T follicular helper cell (primary cell): ENCODE results near the gene HCRTR2.
"Not testable (repeated sequence)": the region's sequence is repeated elsewhere in the genome, so short reads cannot be mapped to it uniquely, and the experiment has no call there.

Source experiments
- DNase-seq: peaks from one replicate; pipeline ENCODE4 v3.0.0-alpha.2; 2020; ENCODE audit warnings: low read depth
- total RNA-seq, 2 experiments: gene quantifications; one replicate each; lab custom pipeline; 2026; lab: John Stamatoyannopoulos, UW

HCRTR2 gene
- 0 to 0.04 reads per million in 2 experiments for total RNA-seq

DNA sequence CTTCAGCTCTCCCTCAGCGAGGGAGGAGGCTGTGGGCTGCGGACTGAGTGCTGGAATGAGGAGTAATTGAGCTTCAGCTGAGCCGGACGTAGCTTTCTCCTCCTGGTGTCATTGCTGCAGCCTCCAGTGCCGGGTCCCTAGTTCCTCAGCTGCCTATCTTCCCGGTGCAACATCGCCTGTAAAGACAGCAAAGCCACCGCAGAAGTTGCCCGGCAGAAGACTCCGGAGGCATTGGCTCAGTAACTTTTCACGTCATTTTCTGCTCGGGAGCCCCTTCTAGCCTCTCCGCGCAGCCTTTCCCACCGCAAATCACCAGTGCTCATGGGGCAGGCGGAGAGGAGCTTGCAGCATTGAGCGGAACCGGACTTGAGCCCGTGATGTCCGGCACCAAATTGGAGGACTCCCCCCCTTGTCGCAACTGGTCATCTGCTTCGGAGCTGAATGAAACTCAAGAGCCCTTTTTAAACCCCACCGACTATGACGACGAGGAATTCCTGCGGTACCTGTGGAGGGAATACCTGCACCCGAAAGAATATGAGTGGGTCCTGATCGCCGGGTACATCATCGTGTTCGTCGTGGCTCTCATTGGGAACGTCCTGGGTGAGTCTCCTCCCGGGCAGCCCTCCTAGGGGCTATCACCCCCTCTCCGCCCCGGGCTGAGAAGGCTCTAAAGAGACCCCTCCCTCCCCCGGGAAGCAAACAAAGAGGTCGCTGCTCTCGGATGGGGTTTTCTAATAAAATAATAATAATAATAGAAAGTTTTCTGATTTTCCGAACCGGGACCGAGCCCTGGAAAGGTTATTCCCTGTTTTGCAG, at the start of gene HCRTR2:
Gene HCRTR2 (plus strand): TSS at position 305 of the 816 bp plus-strand sequence. CDS start 73 bp downstream, at position 378.
- DNase-seq: no peak

- no peak for DNase-seq
Observed at GRCh38 chr6:55130806-55131324, 43.5 kb upstream of the HCRTR2 start.

- no peak for DNase-seq
Observed at GRCh38 chr6:55131616-55132015, 42.7 kb upstream of the HCRTR2 start.

GRCh38 chr6:55136916-55137315, 37.4 kb upstream of the HCRTR2 start:
- DNase-seq: no peak

DNA sequence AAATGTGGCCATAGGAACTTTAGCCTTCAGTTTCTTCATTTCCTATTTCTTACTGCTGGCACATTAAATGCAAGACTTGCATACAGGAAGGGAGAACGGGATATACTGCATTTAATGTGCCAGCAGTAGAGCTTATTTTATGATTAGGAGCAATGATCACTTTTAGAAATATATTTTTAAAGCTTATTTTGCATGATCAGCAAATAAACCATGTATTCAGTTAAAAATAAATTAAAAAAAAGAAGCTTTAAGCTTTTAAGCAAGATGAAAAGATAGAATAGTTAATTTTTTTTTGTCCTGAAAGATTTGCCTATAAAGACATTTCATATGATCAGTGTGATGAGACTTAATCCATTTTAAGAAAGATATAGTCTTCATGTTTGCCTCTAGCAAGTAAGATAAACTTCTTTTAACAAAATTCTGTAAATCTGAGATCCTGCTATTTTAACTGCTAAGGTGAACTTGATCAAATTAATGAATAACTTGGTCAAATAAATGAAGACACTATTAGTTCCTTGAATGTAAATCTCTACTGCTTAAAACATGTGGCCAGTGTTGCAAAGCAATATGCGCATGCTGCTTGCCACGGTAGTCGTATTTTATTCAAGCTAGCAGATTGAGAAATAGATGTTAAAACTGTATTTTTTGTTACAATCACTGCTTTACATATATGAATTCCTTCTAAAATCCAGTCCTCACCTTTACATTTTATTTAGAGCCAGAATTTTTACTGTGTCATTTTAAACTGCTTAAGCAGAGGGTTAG, 36.2 kb upstream of the HCRTR2 start:
- no peak for DNase-seq

DNA sequence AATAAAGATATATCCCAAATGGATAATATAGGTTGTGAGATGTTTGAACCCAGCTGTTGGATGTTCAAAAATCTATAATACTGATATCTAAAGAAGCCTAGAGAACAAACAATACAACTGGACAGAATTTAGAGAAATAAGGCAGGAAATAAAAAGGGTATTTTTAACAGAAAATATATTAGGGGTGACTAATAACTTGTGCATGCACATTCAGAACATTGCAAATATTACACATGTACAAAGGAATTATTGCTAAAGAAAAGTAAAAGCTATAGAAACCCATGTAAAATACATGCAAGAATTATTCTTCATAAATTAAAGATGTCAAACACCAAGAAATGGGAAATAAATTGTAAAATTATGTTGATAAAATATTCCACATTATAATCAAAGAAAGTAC, 32.7 kb upstream of the HCRTR2 start:
- no peak for DNase-seq

DNA sequence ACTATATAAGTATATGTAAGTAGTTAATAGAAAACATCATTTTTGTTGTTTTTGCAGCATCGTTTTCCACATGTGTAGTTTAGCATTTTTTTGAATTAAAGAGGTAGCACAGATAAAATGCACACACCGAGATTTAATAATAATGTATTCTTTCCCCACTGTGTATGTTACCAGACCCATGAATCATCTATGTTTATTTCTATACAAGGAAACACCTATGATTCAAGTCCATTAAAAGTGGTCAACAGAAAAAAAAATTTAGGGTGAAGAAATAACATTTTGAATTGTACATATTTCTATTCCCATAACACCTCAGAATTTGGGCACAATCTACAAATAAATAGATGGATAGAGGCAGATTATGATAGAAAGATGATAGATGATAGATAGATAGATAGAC, 31.7 kb upstream of the HCRTR2 start:
- no peak for DNase-seq

- DNase-seq: no peak
Observed at GRCh38 chr6:55153284-55153683, 21.0 kb upstream of the HCRTR2 start.

GRCh38 chr6:55158784-55159183, 15.5 kb upstream of the HCRTR2 start:
- DNase-seq: not testable (repeated sequence)

- no peak for DNase-seq
Observed at GRCh38 chr6:55167860-55168259, 6.5 kb upstream of the HCRTR2 start.

GRCh38 chr6:55175078-55176049, 1.0 kb downstream of the HCRTR2 start:
- no peak for DNase-seq

- no peak for DNase-seq
Observed at GRCh38 chr6:55176958-55177357, 2.6 kb downstream of the HCRTR2 start.

DNA sequence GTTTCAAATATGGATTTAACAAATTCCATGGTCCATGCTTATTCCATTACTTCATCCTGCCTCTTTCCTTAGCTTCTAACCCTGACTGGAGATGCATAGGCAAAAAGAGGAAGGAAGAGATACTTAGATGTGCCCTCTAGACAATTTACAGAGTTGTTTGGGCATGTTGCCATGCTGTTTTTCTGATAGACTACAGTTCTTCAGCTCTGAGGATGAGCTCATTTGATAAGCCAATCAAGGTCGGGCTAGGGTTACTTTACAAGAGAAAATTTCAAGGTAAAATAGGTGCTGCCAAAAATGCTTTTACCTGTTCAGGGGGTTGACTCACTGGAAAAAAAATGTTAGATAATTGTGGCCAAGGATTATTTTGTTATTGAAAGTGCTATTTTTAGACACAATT, 5.9 kb downstream of the HCRTR2 start:
- no peak for DNase-seq

- no peak for DNase-seq
Observed at GRCh38 chr6:55182016-55182650, 7.8 kb downstream of the HCRTR2 start.

GRCh38 chr6:55184782-55185530, 10.6 kb downstream of the HCRTR2 start:
- no peak for DNase-seq

DNA sequence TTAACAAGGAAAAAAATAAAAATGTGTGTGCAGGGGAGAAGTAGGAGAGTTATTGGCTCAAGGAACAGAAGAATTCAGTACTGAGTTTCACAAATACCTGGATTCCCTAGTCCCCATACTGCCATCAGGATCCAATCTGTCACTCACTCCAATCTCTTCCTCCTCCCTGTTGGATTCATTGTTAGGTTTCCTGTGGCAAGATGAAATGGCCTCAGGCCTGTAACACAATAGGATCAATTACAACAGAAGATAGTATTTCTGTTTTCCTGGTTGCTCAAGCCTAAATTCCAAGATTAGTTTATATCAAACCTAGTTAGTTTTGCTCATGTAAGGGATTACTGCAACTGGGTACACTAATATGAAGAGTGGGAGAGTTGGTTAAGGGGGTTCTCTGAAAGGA, 24.4 kb downstream of the HCRTR2 start:
- no peak for DNase-seq

GRCh38 chr6:55199239-55199638, 24.9 kb downstream of the HCRTR2 start:
- no peak for DNase-seq

DNA sequence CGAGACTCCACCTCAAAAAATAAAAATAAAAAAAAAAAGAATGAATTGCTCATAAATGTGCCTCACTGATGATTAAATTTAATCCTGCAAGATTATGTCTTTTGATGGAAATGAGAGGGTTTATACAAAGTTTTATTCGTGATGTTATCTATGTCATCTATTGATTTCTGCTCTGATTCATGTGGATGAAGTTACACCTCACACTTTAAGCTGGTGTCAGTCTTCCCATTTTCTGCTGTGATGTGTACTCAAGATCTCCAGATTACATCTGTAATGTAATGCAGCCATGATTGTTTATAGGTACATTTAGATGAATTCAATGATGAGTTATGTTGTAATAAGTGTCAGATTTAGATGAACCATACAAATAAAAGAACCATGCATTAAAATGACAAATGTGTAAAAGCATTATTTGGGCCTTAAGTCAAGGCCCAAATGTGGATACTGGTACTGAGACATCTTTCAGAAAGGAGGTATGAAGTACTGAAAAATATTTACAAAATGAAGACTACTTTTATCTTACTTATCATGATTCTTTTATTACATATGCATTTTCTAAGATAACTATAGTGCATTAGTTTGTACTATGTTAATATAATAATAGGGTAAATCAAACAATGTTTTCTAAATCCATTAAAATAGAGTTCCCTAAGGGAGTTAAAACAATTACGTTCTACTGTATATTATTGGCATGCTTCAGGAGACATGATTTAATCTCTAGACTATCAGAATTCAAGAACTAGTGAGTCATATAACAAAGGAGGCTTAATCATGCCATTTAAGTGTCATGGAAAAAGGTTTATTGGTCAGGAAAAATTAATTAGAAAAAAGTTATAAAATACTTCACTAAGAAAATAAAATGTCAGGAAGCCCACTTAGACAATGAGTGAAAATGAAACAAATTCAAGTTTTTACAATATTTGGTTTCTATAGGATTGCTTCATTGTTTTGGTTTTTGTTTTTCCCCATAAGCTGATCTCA, 34.5 kb downstream of the HCRTR2 start:
- no peak for DNase-seq

GRCh38 chr6:55210952-55211351, 36.6 kb downstream of the HCRTR2 start:
- DNase-seq: no peak
